Measurements from ENCODE around the gene RBKS. TPM values are rescaled to one million over a fixed set of nuclear protein-coding genes. Genes with fewer than 3 reads are reported as not detected.

RBKS gene
- total RNA-seq, 2 experiments from 2014 or later, result 2.6 to 3.0 TPM

DNA sequence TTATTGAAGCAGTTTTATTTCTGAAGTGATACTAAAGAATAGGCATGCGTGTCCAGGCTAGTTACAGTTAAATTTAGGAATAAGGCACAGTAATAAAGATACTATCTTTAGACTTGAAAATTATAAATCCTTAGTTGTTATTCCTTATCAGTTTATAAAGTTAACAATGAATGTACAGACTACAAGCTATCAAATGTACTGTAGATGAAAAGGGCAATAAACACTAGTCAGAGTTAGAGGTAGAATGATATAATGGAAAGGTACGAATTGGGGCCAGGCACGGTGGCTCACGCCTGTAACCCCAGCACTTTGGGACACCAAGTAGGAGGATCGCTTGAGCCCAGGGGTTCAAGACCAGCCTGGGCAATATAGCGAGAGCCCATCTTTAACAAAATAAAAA lies 3.9 kb downstream of the RBKS start:
- intact Hi-C loops (cut with DNase I, micrococcal nuclease), result loop anchor here in 1 of 2 experiments (10.0 kb wide), 1 partner anchor 1102 kb away; the partner anchor contains the start of gene CENPA
- ChIA-PET CTCF (no interaction called here), POLR2A (no interaction called here)
- Histone ChIP-seq H3K9me3 (ENCODE audit: control insufficient read depth in 1 of 2, insufficient read depth in 1 of 2, low read length in 2 of 2) (no peaks in the 10 kb centered on the region), H3K27me3 (ENCODE audit: control insufficient read depth in 1 of 2, insufficient read depth in 2 of 2, low read length in 2 of 2) (no peaks in the 10 kb centered on the region), H3K4me3 (ENCODE audit: low read length) (no peak overlapping the region), H3K27ac (ENCODE audit: low read depth in 1 of 2, low read length in 2 of 2) (no peak overlapping the region), H3K36me3 (ENCODE audit: insufficient read depth, low read length) (no peaks in the 10 kb centered on the region), H3K4me1 (ENCODE audit: insufficient read depth, low read length) (peaks cover 14% of the 10 kb centered on the region)
- no peaks in the 10 kb centered on the region for H3K9me3 Mint-ChIP-seq
- peaks cover 17% of the 10 kb centered on the region for H3K36me3 Mint-ChIP-seq (ENCODE audit: low read depth)
- DNase-seq (no peak), ATAC-seq (ENCODE audit: poor library complexity) (no peak)
- H3K27me3 Mint-ChIP-seq, result peaks cover 6% of the 10 kb centered on the region
- peaks cover 24% of the 10 kb centered on the region for H3K4me1 Mint-ChIP-seq (ENCODE audit: low read depth)
- TF ChIP-seq, protein P1, sequence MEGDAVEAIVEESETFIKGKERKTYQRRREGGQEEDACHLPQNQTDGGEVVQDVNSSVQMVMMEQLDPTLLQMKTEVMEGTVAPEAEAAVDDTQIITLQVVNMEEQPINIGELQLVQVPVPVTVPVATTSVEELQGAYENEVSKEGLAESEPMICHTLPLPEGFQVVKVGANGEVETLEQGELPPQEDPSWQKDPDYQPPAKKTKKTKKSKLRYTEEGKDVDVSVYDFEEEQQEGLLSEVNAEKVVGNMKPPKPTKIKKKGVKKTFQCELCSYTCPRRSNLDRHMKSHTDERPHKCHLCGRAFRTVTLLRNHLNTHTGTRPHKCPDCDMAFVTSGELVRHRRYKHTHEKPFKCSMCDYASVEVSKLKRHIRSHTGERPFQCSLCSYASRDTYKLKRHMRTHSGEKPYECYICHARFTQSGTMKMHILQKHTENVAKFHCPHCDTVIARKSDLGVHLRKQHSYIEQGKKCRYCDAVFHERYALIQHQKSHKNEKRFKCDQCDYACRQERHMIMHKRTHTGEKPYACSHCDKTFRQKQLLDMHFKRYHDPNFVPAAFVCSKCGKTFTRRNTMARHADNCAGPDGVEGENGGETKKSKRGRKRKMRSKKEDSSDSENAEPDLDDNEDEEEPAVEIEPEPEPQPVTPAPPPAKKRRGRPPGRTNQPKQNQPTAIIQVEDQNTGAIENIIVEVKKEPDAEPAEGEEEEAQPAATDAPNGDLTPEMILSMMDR (IDR thresholded peaks at IDR 0.05), result no peak
- H3K27ac Mint-ChIP-seq, result no peak overlapping the region
- H3K4me3 Mint-ChIP-seq, result no peak overlapping the region

DNA sequence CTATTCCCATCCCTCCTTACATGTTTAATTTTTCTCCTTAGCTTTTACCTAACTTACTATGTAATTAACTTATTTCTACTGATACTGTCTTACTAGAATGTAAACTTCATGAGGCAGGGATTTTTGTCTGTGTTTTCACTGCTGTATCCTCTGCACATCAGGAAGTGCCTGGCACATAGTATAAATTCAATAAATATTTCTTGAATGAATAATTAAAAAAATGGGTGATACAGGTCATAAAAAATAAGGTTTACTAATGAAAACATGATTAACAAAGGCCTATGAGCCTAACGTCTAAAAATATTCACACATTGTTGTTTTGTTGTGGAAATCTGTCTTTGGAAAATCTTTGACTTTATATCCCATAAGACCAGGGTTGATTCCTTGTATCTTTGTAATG lies 4.5 kb downstream of the RBKS start:
- Histone ChIP-seq H3K27ac (ENCODE audit: low read depth in 1 of 2, low read length in 2 of 2) (no peak overlapping the region), H3K9me3 (ENCODE audit: control insufficient read depth in 1 of 2, insufficient read depth in 1 of 2, low read length in 2 of 2) (no peaks in the 10 kb centered on the region), H3K27me3 (ENCODE audit: control insufficient read depth in 1 of 2, insufficient read depth in 2 of 2, low read length in 2 of 2) (no peaks in the 10 kb centered on the region), H3K36me3 (ENCODE audit: insufficient read depth, low read length) (no peaks in the 10 kb centered on the region), H3K4me3 (ENCODE audit: low read length) (no peak overlapping the region), H3K4me1 (ENCODE audit: insufficient read depth, low read length) (peaks cover 8% of the 10 kb centered on the region)
- intact Hi-C loops (cut with DNase I, micrococcal nuclease), result loop anchor here in 1 of 2 experiments (10.0 kb wide), 1 partner anchor 1101 kb away; the partner anchor contains the start of gene CENPA
- Mint-ChIP-seq H3K4me3 (no peak overlapping the region), H3K4me1 (ENCODE audit: low read depth) (peaks cover 18% of the 10 kb centered on the region), H3K27ac (no peak overlapping the region), H3K9me3 (no peaks in the 10 kb centered on the region), H3K36me3 (ENCODE audit: low read depth) (peaks cover 10% of the 10 kb centered on the region), H3K27me3 (no peaks in the 10 kb centered on the region)
- ATAC-seq (ENCODE audit: poor library complexity), result no peak
- TF ChIP-seq, protein P1 (IDR thresholded peaks at IDR 0.05), result no peak
- POLR2A ChIA-PET, result no interaction called here
- CTCF ChIA-PET, result no interaction called here
- no peak for DNase-seq

DNA sequence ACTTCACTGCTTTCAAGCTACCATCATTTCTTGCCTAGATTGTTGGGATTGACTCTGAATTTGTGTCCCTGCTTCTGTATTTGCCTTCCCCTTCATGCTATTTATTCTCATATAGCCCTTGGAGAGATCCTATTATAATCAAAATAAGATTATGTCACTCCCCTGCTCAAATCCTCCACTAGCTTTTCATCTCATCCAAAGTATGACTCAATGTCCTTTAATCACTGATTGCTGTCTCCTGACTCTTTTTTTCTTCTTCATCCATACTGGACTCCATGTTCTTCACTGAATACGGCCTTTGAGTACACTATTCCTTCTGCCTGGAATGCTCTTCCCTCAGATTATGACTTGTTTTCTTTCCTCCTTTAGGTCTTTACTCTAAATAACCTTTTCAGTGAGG lies 5.0 kb downstream of the RBKS start:
- Mint-ChIP-seq H3K4me1 (ENCODE audit: low read depth) (peaks cover 14% of the 10 kb centered on the region), H3K27ac (no peak overlapping the region), H3K9me3 (no peaks in the 10 kb centered on the region), H3K4me3 (no peak overlapping the region), H3K27me3 (no peaks in the 10 kb centered on the region), H3K36me3 (ENCODE audit: low read depth) (peaks cover 6% of the 10 kb centered on the region)
- no peak overlapping the region for H3K27ac ChIP-seq (ENCODE audit: low read depth in 1 of 2, low read length in 2 of 2)
- no peak overlapping the region for H3K4me3 ChIP-seq (ENCODE audit: low read length)
- H3K4me1 ChIP-seq (ENCODE audit: insufficient read depth, low read length), result peaks cover 7% of the 10 kb centered on the region
- intact Hi-C loops (cut with DNase I, micrococcal nuclease), result loop anchor here in 1 of 2 experiments (10.0 kb wide), 1 partner anchor 1100 kb away; the partner anchor contains the start of gene CENPA
- no peak for DNase-seq
- ATAC-seq (ENCODE audit: poor library complexity), result no peak
- CTCF ChIA-PET, result no interaction called here
- POLR2A ChIA-PET, result no interaction called here
- H3K9me3 ChIP-seq (ENCODE audit: control insufficient read depth in 1 of 2, insufficient read depth in 1 of 2, low read length in 2 of 2), result no peaks in the 10 kb centered on the region
- TF ChIP-seq, protein P1 (IDR thresholded peaks at IDR 0.05), result no peak
- H3K36me3 ChIP-seq (ENCODE audit: insufficient read depth, low read length), result no peaks in the 10 kb centered on the region
- H3K27me3 ChIP-seq (ENCODE audit: control insufficient read depth in 1 of 2, insufficient read depth in 2 of 2, low read length in 2 of 2), result no peaks in the 10 kb centered on the region

Measured in CD4-positive, alpha-beta T cell (primary cell).